Mesenchymal stem cell (in vitro differentiated cells and primary cell): ENCODE measurements around the gene CFAP119.

Experiments used
- DNase-seq: peaks from one replicate; pipeline ENCODE4 v3.0.0-alpha.2; 2013
- H2AFZ ChIP-seq: one replicate; pipeline ENCODE4 v1.6.1; 2013; ENCODE audit warnings: low read depth, mild to moderate bottlenecking, control low read depth, inconsistent platforms, low read length, moderate library complexity
- H2AK5ac ChIP-seq: 2 replicates; pipeline ENCODE4 v1.6.1; 2013; ENCODE audit warnings: low read length, moderate library complexity, mild to moderate bottlenecking, inconsistent platforms; ENCODE audit not compliant: severe bottlenecking
- H2BK120ac ChIP-seq: one replicate; pipeline ENCODE4 v1.6.1; 2013; ENCODE audit warnings: low read depth, mild to moderate bottlenecking, inconsistent platforms, low read length, moderate library complexity
- H2BK12ac ChIP-seq, 2 experiments: one replicate each; pipeline ENCODE4 v1.6.1; 2013; ENCODE audit warnings: inconsistent platforms in 2 of 2, low read length in 2 of 2, mild to moderate bottlenecking in 2 of 2, moderate library complexity in 2 of 2, control low read depth in 1 of 2
- H2BK15ac ChIP-seq: one replicate; pipeline ENCODE4 v1.6.1; 2013; ENCODE audit warnings: mild to moderate bottlenecking, low read depth, inconsistent platforms; ENCODE audit not compliant: poor library complexity, severe bottlenecking
- H2BK5ac ChIP-seq: 2 replicates; pipeline ENCODE4 v1.6.1; 2013; ENCODE audit warnings: low read depth, mild to moderate bottlenecking, low read length, control low read depth, inconsistent platforms; ENCODE audit not compliant: poor library complexity, severe bottlenecking
- H3K14ac ChIP-seq, 2 experiments: one replicate each; pipeline ENCODE4 v1.6.1; 2013; ENCODE audit warnings: inconsistent platforms in 2 of 2, low read length in 2 of 2, control low read depth in 1 of 2, mild to moderate bottlenecking in 1 of 2, moderate library complexity in 1 of 2
- H3K18ac ChIP-seq, 2 experiments: one replicate each; pipeline ENCODE4 v1.6.1; 2013; ENCODE audit warnings: inconsistent platforms in 2 of 2, low read length in 2 of 2, control low read depth in 1 of 2, low read depth in 1 of 2, mild to moderate bottlenecking in 1 of 2
- H3K23ac ChIP-seq, 2 experiments: one replicate each; pipeline ENCODE4 v1.6.1; 2013; ENCODE audit warnings: inconsistent platforms in 2 of 2, low read length in 2 of 2, mild to moderate bottlenecking in 2 of 2, moderate library complexity in 2 of 2, control low read depth in 1 of 2
- H3K27ac ChIP-seq: 2 replicates; pipeline ENCODE4 v1.5.1; 2013; ENCODE audit warnings: mild to moderate bottlenecking, moderate library complexity, low read length, control low read depth, inconsistent platforms; ENCODE audit not compliant: poor library complexity, severe bottlenecking
- H3K27me3 ChIP-seq, 2 experiments: 2 replicates each; pipeline versions ENCODE4 v1.6.1 to v1.7.0; 2013; ENCODE audit warnings: low read length in 2 of 2, mild to moderate bottlenecking in 2 of 2, moderate library complexity in 2 of 2, control low read depth in 1 of 2, inconsistent platforms in 1 of 2; ENCODE audit not compliant: control insufficient read depth in 1 of 2, insufficient read depth in 1 of 2
- H3K36me3 ChIP-seq, 2 experiments: 2 replicates each; pipeline versions ENCODE4 v1.6.1 to v1.7.0; 2013; ENCODE audit warnings: low read length in 2 of 2, control low read depth in 1 of 2, inconsistent platforms in 1 of 2, low read depth in 1 of 2, mild to moderate bottlenecking in 1 of 2; ENCODE audit not compliant: insufficient read depth in 2 of 2, control insufficient read depth in 1 of 2
- H3K4ac ChIP-seq, 2 experiments: one replicate each; pipeline ENCODE4 v1.6.1; 2013; ENCODE audit warnings: inconsistent platforms in 2 of 2, low read length in 2 of 2, mild to moderate bottlenecking in 2 of 2, moderate library complexity in 2 of 2, control low read depth in 1 of 2, low read depth in 1 of 2
- H3K4me1 ChIP-seq: 2 replicates; pipeline ENCODE4 v1.6.1; 2013; ENCODE audit warnings: low read depth, low read length, control low read depth; ENCODE audit not compliant: control insufficient read depth, insufficient read depth
- H3K4me2 ChIP-seq: 2 replicates; pipeline ENCODE4 v1.6.1; 2013; ENCODE audit warnings: low read length, mild to moderate bottlenecking, inconsistent platforms; ENCODE audit not compliant: poor library complexity, severe bottlenecking
- H3K4me3 ChIP-seq, 2 experiments: 2 replicates each; pipeline versions ENCODE4 v1.5.1 to v1.7.0; 2013; ENCODE audit warnings: low read length in 2 of 2, mild to moderate bottlenecking in 2 of 2, control low read depth in 1 of 2, low read depth in 1 of 2; ENCODE audit not compliant: insufficient read depth in 1 of 2
- H3K79me1 ChIP-seq: replicated peaks from 2 replicates; pipeline ENCODE4 v1.6.1; 2013; ENCODE audit warnings: mild to moderate bottlenecking, control low read depth, low read length, inconsistent platforms; ENCODE audit not compliant: poor library complexity, severe bottlenecking
- H3K9ac ChIP-seq: 2 replicates; pipeline ENCODE4 v1.7.0; 2013; ENCODE audit warnings: mild to moderate bottlenecking, low read length, moderate library complexity
- H3K9me3 ChIP-seq: 2 replicates; pipeline ENCODE4 v1.7.0; 2013; ENCODE audit warnings: mild to moderate bottlenecking, low read length; ENCODE audit not compliant: control insufficient read depth
- H4K8ac ChIP-seq: one replicate; pipeline ENCODE4 v1.6.1; 2013; ENCODE audit warnings: inconsistent platforms, mild to moderate bottlenecking, low read length, moderate library complexity
- H4K91ac ChIP-seq: one replicate; pipeline ENCODE4 v1.6.1; 2013; ENCODE audit warnings: mild to moderate bottlenecking, low read length, inconsistent platforms
- WGBS: methylation state at CpG from one replicate; pipeline ENCODE4 v1.1.7; 2013; ENCODE audit warnings: mixed read lengths; 5-methylcytosine and 5-hydroxymethylcytosine counted together

CFAP119 gene

GRCh38 chr16:30760001-30760559, 1.8 kb downstream of the CFAP119 start:
- Histone ChIP-seq H3K4me3 (peak overlapping the region in 1 of 2 experiments; percentile 93), H2BK15ac (no peak overlapping the region), H2AK5ac (no peak overlapping the region), H3K27ac (no peak overlapping the region), H2BK12ac (no peak overlapping the region), H3K4me1 (peaks cover 10% of the 10 kb centered on the region), H3K27me3 (no peaks in the 10 kb centered on the region), H3K36me3 (peaks cover 56 to 57% of the 10 kb centered on the region in 2 experiments), H3K9me3 (no peaks in the 10 kb centered on the region), H3K4me2 (no peak overlapping the region), H3K14ac (no peak overlapping the region), H3K9ac (peak overlapping the region; percentile 96), H3K79me1 (peaks cover 33% of the 10 kb centered on the region), H2BK120ac (no peak overlapping the region), H3K23ac (no peak overlapping the region), H3K4ac (no peak overlapping the region), H4K91ac (no peak overlapping the region), H4K8ac (no peak overlapping the region), H3K18ac (no peak overlapping the region), H2BK5ac (no peak overlapping the region), H2AFZ (no peak overlapping the region)
- no peak for DNase-seq
- 90% methylated on average over 7 of the region's 7 CpGs for WGBS

GRCh38 chr16:30758988-30759491, 2.8 kb downstream of the CFAP119 start:
- peaks cover 8% of the 10 kb centered on the region for H3K4me1 ChIP-seq
- no peaks in the 10 kb centered on the region for H3K9me3 ChIP-seq
- H3K27ac ChIP-seq, result no peak overlapping the region
- no peak overlapping the region for H3K23ac ChIP-seq
- no peak for DNase-seq
- H3K9ac ChIP-seq, result no peak overlapping the region
- peaks cover 49 to 56% of the 10 kb centered on the region in 2 experiments for H3K36me3 ChIP-seq
- WGBS, result 94% methylated on average over 10 of the region's 10 CpGs
- H2BK120ac ChIP-seq, result no peak overlapping the region
- no peak overlapping the region for H4K91ac ChIP-seq
- no peak overlapping the region for H3K14ac ChIP-seq
- H2AK5ac ChIP-seq, result no peak overlapping the region
- no peak overlapping the region for H4K8ac ChIP-seq
- H2BK15ac ChIP-seq, result no peak overlapping the region
- H3K18ac ChIP-seq, result no peak overlapping the region
- no peak overlapping the region for H3K4ac ChIP-seq
- peaks cover 28% of the 10 kb centered on the region for H3K79me1 ChIP-seq
- H2BK5ac ChIP-seq, result no peak overlapping the region
- no peaks in the 10 kb centered on the region for H3K27me3 ChIP-seq
- H3K4me3 ChIP-seq, result no peak overlapping the region
- H3K4me2 ChIP-seq, result no peak overlapping the region
- no peak overlapping the region for H2BK12ac ChIP-seq
- H2AFZ ChIP-seq, result no peak overlapping the region

GRCh38 chr16:30757316-30757715, 4.5 kb downstream of the CFAP119 start:
- Histone ChIP-seq H3K4me3 (no peak overlapping the region), H3K18ac (no peak overlapping the region), H3K79me1 (peaks cover 25% of the 10 kb centered on the region), H2AFZ (no peak overlapping the region), H3K27me3 (no peaks in the 10 kb centered on the region), H2AK5ac (no peak overlapping the region), H3K4ac (no peak overlapping the region), H2BK5ac (no peak overlapping the region), H3K14ac (no peak overlapping the region), H2BK15ac (no peak overlapping the region), H3K4me1 (no peaks in the 10 kb centered on the region), H3K27ac (no peak overlapping the region), H2BK120ac (no peak overlapping the region), H4K91ac (no peak overlapping the region), H3K9me3 (no peaks in the 10 kb centered on the region), H4K8ac (peak overlapping the region; percentile 39), H3K9ac (no peak overlapping the region), H3K23ac (no peak overlapping the region), H3K4me2 (no peak overlapping the region), H3K36me3 (peaks cover 54 to 62% of the 10 kb centered on the region in 2 experiments), H2BK12ac (no peak overlapping the region)
- no peak for DNase-seq
- WGBS, result 96% methylated on average over 7 of the region's 7 CpGs

- H2BK12ac ChIP-seq, result no peak overlapping the region
- no peak overlapping the region for H2BK120ac ChIP-seq
- no peak for DNase-seq
- no peak overlapping the region for H4K8ac ChIP-seq
- H3K4me2 ChIP-seq, result no peak overlapping the region
- H3K36me3 ChIP-seq, result peaks cover 56 to 67% of the 10 kb centered on the region in 2 experiments
- H2BK15ac ChIP-seq, result no peak overlapping the region
- no peaks in the 10 kb centered on the region for H3K4me1 ChIP-seq
- no peaks in the 10 kb centered on the region for H3K27me3 ChIP-seq
- no peaks in the 10 kb centered on the region for H3K9me3 ChIP-seq
- no peak overlapping the region for H4K91ac ChIP-seq
- H3K4ac ChIP-seq, result no peak overlapping the region
- H3K9ac ChIP-seq, result no peak overlapping the region
- H3K23ac ChIP-seq, result no peak overlapping the region
- no peak overlapping the region for H3K27ac ChIP-seq
- H3K14ac ChIP-seq, result no peak overlapping the region
- peaks cover 27% of the 10 kb centered on the region for H3K79me1 ChIP-seq
- WGBS, result over 99% methylated on average over 13 of the region's 13 CpGs
- no peak overlapping the region for H2AFZ ChIP-seq
- H3K4me3 ChIP-seq, result no peak overlapping the region
- H3K18ac ChIP-seq, result no peak overlapping the region
- no peak overlapping the region for H2BK5ac ChIP-seq
- H2AK5ac ChIP-seq, result no peak overlapping the region
Observed at GRCh38 chr16:30756781-30757100, 5.1 kb downstream of the CFAP119 start.
